Activated CD8-positive, alpha-beta memory T cell treated with anti-CD3 and anti-CD28 coated beads, Interleukin-2, amount 50 U/mL, for 4 hours (primary cell): ENCODE measurements around the gene SCT.
A peak's percentile ranks its signal among the peaks of the same experiment; 100 is the strongest.
"Not testable (repeated sequence)": the region's sequence is repeated elsewhere in the genome, so short reads cannot be mapped to it uniquely, and the experiment has no call there.

Experiments used
- DNase-seq: peaks from one replicate; pipeline ENCODE4 v3.0.0-alpha.2; 2020

The SCT gene

GRCh38 chr11:626475-627307 lies at the start of gene SCT:
SCT (minus strand) TSS chr11:627181; CDS start chr11:627143, 38 bp downstream.
- no peak for DNase-seq

GRCh38 chr11:674406-674805 lies 47.4 kb upstream of the SCT start:
- no peak for DNase-seq

- no peak for DNase-seq
Observed at GRCh38 chr11:673866-674265, 46.9 kb upstream of the SCT start.

- DNase-seq: no peak
Observed at GRCh38 chr11:665704-666281, 38.8 kb upstream of the SCT start.

- DNase-seq: no peak
Observed at GRCh38 chr11:665062-665703, 38.2 kb upstream of the SCT start.

- DNase-seq: peak; percentile 40
Observed at GRCh38 chr11:662689-663274, 35.8 kb upstream of the SCT start.

GRCh38 chr11:660681-661444 lies 33.9 kb upstream of the SCT start:
- DNase-seq: no peak

- no peak for DNase-seq
Observed at GRCh38 chr11:660281-660680, 33.3 kb upstream of the SCT start.

GRCh38 chr11:659532-660085 lies 32.6 kb upstream of the SCT start:
- DNase-seq: no peak

- DNase-seq: no peak
Observed at GRCh38 chr11:657691-658126, 30.7 kb upstream of the SCT start.

- no peak for DNase-seq
Observed at GRCh38 chr11:656866-657265, 29.9 kb upstream of the SCT start.

GRCh38 chr11:656426-656825 lies 29.4 kb upstream of the SCT start:
- no peak for DNase-seq

GRCh38 chr11:655036-655726 lies 28.2 kb upstream of the SCT start:
- DNase-seq: no peak

GRCh38 chr11:654444-654843 lies 27.5 kb upstream of the SCT start:
- not testable (repeated sequence) for DNase-seq

- DNase-seq: no peak
Observed at GRCh38 chr11:653837-654236, 26.9 kb upstream of the SCT start.

- DNase-seq: not testable (repeated sequence)
Observed at GRCh38 chr11:653136-653535, 26.2 kb upstream of the SCT start.

- DNase-seq: no peak
Observed at GRCh38 chr11:650482-650881, 23.5 kb upstream of the SCT start.

GRCh38 chr11:647672-648158 lies 20.7 kb upstream of the SCT start:
- DNase-seq: not testable (repeated sequence)

- DNase-seq: no peak
Observed at GRCh38 chr11:646214-646613, 19.2 kb upstream of the SCT start.

- DNase-seq: no peak
Observed at GRCh38 chr11:645536-645935, 18.6 kb upstream of the SCT start.

GRCh38 chr11:643849-644738 lies 17.1 kb upstream of the SCT start:
- no peak for DNase-seq
